CD4-positive, alpha-beta T cell (primary cell): ENCODE results near the gene COX7A2. TPM values are rescaled to one million over a fixed set of nuclear protein-coding genes. Genes with fewer than 3 reads are reported as not detected.

Experiments used
- ATAC-seq: fragments of 200-7000 bp; cut with Tn5 transposase; one replicate; pipeline ENCODE4 v1.10.0; 2022; ENCODE audit warnings: mild to moderate bottlenecking; ENCODE audit not compliant: poor library complexity
- CTCF ChIA-PET: fragments of 350-600 bp; sonication (Branson Sonifier 250); formaldehyde crosslinking; loops from one replicate; lab custom pipeline; 2021; ENCODE audit warnings: antibody characterized with exemption, inconsistent platforms; lab: Charles Lee
- POLR2A ChIA-PET: fragments of 350-600 bp; sonication (Branson Sonifier 250); formaldehyde crosslinking; loops from one replicate; lab custom pipeline; 2021; ENCODE audit warnings: antibody characterized with exemption, inconsistent platforms; lab: Charles Lee
- DNase-seq, 14 experiments: peaks; one replicate each; pipeline ENCODE4 v3.0.0-alpha.2; 2013 to 2020; ENCODE audit warnings: mixed read lengths in 2 of 14
- H3K27ac ChIP-seq, 2 donors: one replicate each; pipeline versions ENCODE4 v1.5.1 to v1.7.0; 2013; ENCODE audit warnings: low read length in 2 of 2, low read depth in 1 of 2, mild to moderate bottlenecking in 1 of 2
- H3K27me3 ChIP-seq, 2 experiments: 1 replicate in 1 of 2; 2 replicates in 1 of 2; pipeline versions ENCODE4 v1.6.1 to v1.7.0; 2013; ENCODE audit warnings: low read length in 2 of 2, control low read depth in 1 of 2, mild to moderate bottlenecking in 1 of 2, moderate library complexity in 1 of 2; ENCODE audit not compliant: insufficient read depth in 2 of 2, control insufficient read depth in 1 of 2
- H3K36me3 ChIP-seq: one replicate; pipeline ENCODE4 v1.6.1; 2013; ENCODE audit warnings: low read length, control low read depth; ENCODE audit not compliant: insufficient read depth
- H3K4me1 ChIP-seq: one replicate; pipeline ENCODE4 v1.6.1; 2013; ENCODE audit warnings: low read length, control low read depth; ENCODE audit not compliant: insufficient read depth
- H3K4me3 ChIP-seq: one replicate; pipeline ENCODE4 v1.5.1; 2013; ENCODE audit warnings: mild to moderate bottlenecking, low read length, moderate library complexity
- H3K9me3 ChIP-seq, 2 experiments: 1 replicate in 1 of 2; 2 replicates in 1 of 2; pipeline versions ENCODE4 v1.6.1 to v1.7.0; 2013; ENCODE audit warnings: low read length in 2 of 2, mild to moderate bottlenecking in 2 of 2, control low read depth in 1 of 2, moderate library complexity in 1 of 2; ENCODE audit not compliant: control insufficient read depth in 1 of 2, insufficient read depth in 1 of 2
- H3K27ac Mint-ChIP-seq: one replicate; pipeline ENCODE4 v1.8.0; 2020; ENCODE audit warnings: mixed read lengths
- H3K27me3 Mint-ChIP-seq: one replicate; pipeline ENCODE4 v1.8.0; 2021; ENCODE audit warnings: mixed read lengths
- H3K36me3 Mint-ChIP-seq: one replicate; pipeline ENCODE4 v1.8.0; 2021; ENCODE audit warnings: low read depth, mixed read lengths
- H3K4me1 Mint-ChIP-seq: one replicate; pipeline ENCODE4 v1.8.0; 2021; ENCODE audit warnings: low read depth, mixed read lengths
- H3K4me3 Mint-ChIP-seq: one replicate; pipeline ENCODE4 v1.8.0; 2020; ENCODE audit warnings: mild to moderate bottlenecking, mixed read lengths
- H3K9me3 Mint-ChIP-seq: one replicate; pipeline ENCODE4 v1.8.0; 2020; ENCODE audit warnings: mixed read lengths
- CTCF ChIP-seq: fragments of 200-600 bp; IDR thresholded peaks from one replicate; pipeline ENCODE4 v1.8.0; 2022; ENCODE audit warnings: antibody characterized with exemption, mild to moderate bottlenecking
- intact Hi-C, 2 experiments: fragments of 100-400 bp; cut with DNase I in 1 of 2; cut with micrococcal nuclease in 1 of 2; formaldehyde crosslinking; loops; one replicate each; pipeline versions ENCODE4 v1.15.1 to v1.9.0; 2023 to 2025; cut with DNase I, micrococcal nuclease
- total RNA-seq, 174 experiments: library from RNA in 2 of 174; stranded (reverse) in 2 of 174; gene quantifications; one replicate each; pipeline ENCODE4 v1.2.3 and lab custom pipeline; 2021 to 2026

COX7A2 gene
- total RNA-seq, 2 experiments from 2014 or later: 189 to 195 TPM

- Histone ChIP-seq H3K4me3 (no peak overlapping the region), H3K4me1 (peaks cover 9% of the 10 kb centered on the region), H3K9me3 (no peaks in the 10 kb centered on the region), H3K27me3 (no peaks in the 10 kb centered on the region), H3K36me3 (peaks cover 5% of the 10 kb centered on the region), H3K27ac (no peak overlapping the region)
- no peaks in the 10 kb centered on the region for H3K27me3 Mint-ChIP-seq
- no peak for TF ChIP-seq CTCF
- ATAC-seq (no peak), DNase-seq (no peak)
- CTCF ChIA-PET: no interaction called here
- intact Hi-C loops: no loop called here
- peaks cover 4% of the 10 kb centered on the region for H3K36me3 Mint-ChIP-seq
- POLR2A ChIA-PET: no interaction called here
- no peaks in the 10 kb centered on the region for H3K9me3 Mint-ChIP-seq
- H3K27ac Mint-ChIP-seq: no peak overlapping the region
- H3K4me1 Mint-ChIP-seq: peaks cover 29% of the 10 kb centered on the region
- peak overlapping the region; percentile 77 for H3K4me3 Mint-ChIP-seq
These were observed 43.8 kb upstream of the COX7A2 start for GRCh38 chr6:75287424-75287823.

- Mint-ChIP-seq H3K27ac (peak overlapping the region; percentile 42), H3K9me3 (no peaks in the 10 kb centered on the region), H3K4me3 (peak overlapping the region; percentile 77), H3K4me1 (peaks cover 34% of the 10 kb centered on the region), H3K36me3 (peaks cover 4% of the 10 kb centered on the region), H3K27me3 (no peaks in the 10 kb centered on the region)
- TF ChIP-seq CTCF: no peak
- DNase-seq (no peak), ATAC-seq (no peak)
- peaks cover 5% of the 10 kb centered on the region for H3K36me3 ChIP-seq
- CTCF ChIA-PET: no interaction called here
- POLR2A ChIA-PET: no interaction called here
- H3K27me3 ChIP-seq: no peaks in the 10 kb centered on the region
- intact Hi-C loops: no loop called here
- H3K27ac ChIP-seq: no peak overlapping the region
- H3K4me1 ChIP-seq: peaks cover 9% of the 10 kb centered on the region
- no peaks in the 10 kb centered on the region for H3K9me3 ChIP-seq
- H3K4me3 ChIP-seq: no peak overlapping the region
These were observed 43.4 kb upstream of the COX7A2 start for GRCh38 chr6:75286955-75287354.

GRCh38 chr6:75285283-75285639 is 41.7 kb upstream of the COX7A2 start:
- POLR2A ChIA-PET: interaction anchor here (0.6 to 3.7 kb wide), 10 partner anchors 10 to 1699 kb away, joined by 3 to 61 read pairs (median 5); partner anchors contain the start of genes COX7A2, SENP6 and SLC17A5
- H3K27me3 Mint-ChIP-seq: no peaks in the 10 kb centered on the region
- peaks cover 42% of the 10 kb centered on the region for H3K4me1 Mint-ChIP-seq
- Histone ChIP-seq H3K27me3 (no peaks in the 10 kb centered on the region), H3K36me3 (peaks cover 1% of the 10 kb centered on the region), H3K4me3 (peak overlapping the region; percentile 78), H3K4me1 (peaks cover 9% of the 10 kb centered on the region), H3K27ac (peak overlapping the region; percentile 76 to 85), H3K9me3 (no peaks in the 10 kb centered on the region)
- peak in 1 of 14 experiments; percentile 33 for DNase-seq
- intact Hi-C loops: loop anchor here (1.0 to 2.0 kb wide), 4 partner anchors 18 to 1630 kb away; partner anchors contain the start of gene COX7A2 (in 1 of the 2)
- no peak for ATAC-seq
- H3K4me3 Mint-ChIP-seq: no peak overlapping the region
- H3K36me3 Mint-ChIP-seq: peaks cover 4% of the 10 kb centered on the region
- H3K9me3 Mint-ChIP-seq: no peaks in the 10 kb centered on the region
- H3K27ac Mint-ChIP-seq: no peak overlapping the region
- CTCF ChIA-PET: interaction anchor here (1.3 to 1.4 kb wide), 2 partner anchors 41 to 1631 kb away, joined by 3 read pairs; partner anchors contain the start of genes COX7A2 and SLC17A5
- TF ChIP-seq CTCF: no peak
